Sigmoid colon (tissue), 4 donors: ENCODE results near the gene CEACAM8.

ENCODE experiments used
- CTCF ChIP-seq, 4 experiments: fragments of 450-650 bp in 3 of 4; fragments of 200-600 bp in 1 of 4; IDR thresholded peaks; one replicate each; pipeline ENCODE4 v1.5.1; 2016 to 2019; ENCODE audit warnings: antibody characterized with exemption in 4 of 4, mild to moderate bottlenecking in 3 of 4, moderate library complexity in 2 of 4
- EP300 ChIP-seq, 4 donors: sonication (generic); formaldehyde crosslinking; IDR thresholded peaks; one replicate each; pipeline ENCODE4 v1.6.1; 2017; ENCODE audit warnings: antibody characterized with exemption in 4 of 4
- POLR2A ChIP-seq, 2 donors: fragments of 450-650 bp; IDR thresholded peaks; one replicate each; pipeline ENCODE4 v1.6.1; 2016; ENCODE audit warnings: antibody characterized with exemption in 2 of 2, mild to moderate bottlenecking in 2 of 2, moderate library complexity in 2 of 2

GRCh38 chr19:42628411-42629140, 33.9 kb upstream of the CEACAM8 start:
- TF ChIP-seq POLR2A (IDR thresholded peaks at IDR 0.05) = no peak
- TF ChIP-seq CTCF (IDR thresholded peaks at IDR 0.05) = no peak
- no peak for TF ChIP-seq EP300 (IDR thresholded peaks at IDR 0.05)
